ENCODE results near the gene INPP5A. TPM values are rescaled to one million over a fixed set of nuclear protein-coding genes. Genes with fewer than 3 reads are reported as not detected.

The INPP5A gene
- total and polyA plus RNA-seq, 2 donors (not counting 1 experiment from before 2014, with no cell fraction given), result 9.3 to 87.8 TPM

DNA sequence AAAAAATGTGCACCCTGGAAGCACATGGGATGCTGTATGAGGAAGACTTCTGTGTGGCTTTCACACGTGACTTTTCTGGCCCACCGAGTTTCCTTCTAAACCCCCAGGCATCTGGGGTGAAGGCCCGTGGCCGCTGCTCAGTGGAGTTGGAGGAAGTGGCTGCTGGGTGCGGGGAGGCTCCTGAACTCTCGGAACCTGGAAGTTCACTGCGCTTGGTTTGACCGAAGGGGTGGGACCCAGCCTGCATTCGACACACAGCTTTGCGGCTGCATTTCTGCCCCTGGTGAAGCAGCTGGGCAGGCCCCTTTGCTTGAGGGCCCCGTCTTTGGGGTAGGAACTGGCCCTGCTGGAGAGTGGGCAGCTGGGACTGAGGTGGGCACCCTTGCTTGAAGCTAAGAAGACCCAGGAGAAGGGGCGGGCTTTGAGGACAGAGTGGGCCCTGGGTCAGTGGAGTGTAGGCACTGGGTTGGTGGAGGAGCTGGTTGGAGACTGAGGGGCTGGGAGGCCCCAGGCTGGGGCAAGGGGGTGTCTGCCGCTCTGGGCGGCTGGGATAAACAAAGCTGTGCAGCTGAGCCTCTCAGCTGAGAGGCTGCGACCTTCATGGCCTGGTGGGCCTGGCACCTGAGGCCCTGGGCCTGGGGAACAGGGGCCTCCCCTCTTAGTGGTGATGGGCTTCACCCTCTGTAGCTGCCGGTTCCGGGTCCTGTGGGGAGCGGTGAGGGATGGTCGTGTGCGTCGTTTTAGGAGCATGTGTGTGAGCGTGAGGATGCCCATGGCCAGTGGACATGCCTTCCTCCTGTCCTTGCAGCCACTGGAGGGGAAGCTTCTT, 78.0 kb downstream of the INPP5A start:
- H3K27ac ChIP-seq (ENCODE audit: low read length in 2 of 2), result no peak overlapping the region
- H3K27ac Mint-ChIP-seq, result no peak overlapping the region
- intact Hi-C loops (cut with micrococcal nuclease), result no loop called here

More for the DNA sequence above, 78.0 kb downstream of the INPP5A start:
- H2AFZ ChIP-seq (ENCODE audit: insufficient read depth, low read depth, low read length, poor library complexity, severe bottlenecking), result no peak overlapping the region
- peaks cover 74% of the 10 kb centered on the region for H3K79me2 ChIP-seq (ENCODE audit: control insufficient read depth, insufficient read depth, low read length)
- 85% methylated on average over 22 of the region's 22 CpGs for WGBS (ENCODE audit: insufficient coverage)
- ATAC-seq (ENCODE audit: low read depth), result no peak
- H3K4me2 ChIP-seq (replicated peaks; ENCODE audit: low read depth, low read length, poor library complexity, severe bottlenecking), result no peak overlapping the region
- peaks cover 3 to 6% of the 10 kb centered on the region in 2 donors for H3K4me1 ChIP-seq (ENCODE audit: control insufficient read depth in 2 of 2, insufficient read depth in 2 of 2, low read length in 2 of 2)
- H3K9me3 ChIP-seq (ENCODE audit: control extremely low read depth in 1 of 3, control insufficient read depth in 2 of 3, insufficient read depth in 1 of 3, low read length in 2 of 3), result peaks cover 2 to 40% (median 17%) of the 10 kb centered on the region in 3 donors
- H3K36me3 ChIP-seq (replicated peaks in 1 of 2; ENCODE audit: control extremely low read depth in 1 of 2, control insufficient read depth in 1 of 2, extremely low read depth in 1 of 2, insufficient read depth in 2 of 2, low read length in 1 of 2), result peaks cover 0 to 8% of the 10 kb centered on the region in 2 experiments
- H4K20me1 ChIP-seq (ENCODE audit: control insufficient read depth, insufficient read depth, low read length, poor library complexity, severe bottlenecking), result peaks cover 81% of the 10 kb centered on the region
- no peak overlapping the region for H3K4me3 ChIP-seq (ENCODE audit: control extremely low read depth in 1 of 5, extremely low read depth in 1 of 5, insufficient read depth in 1 of 5, low read depth in 2 of 5, low read length in 4 of 5)
- no peaks in the 10 kb centered on the region for H3K9me3 Mint-ChIP-seq (ENCODE audit: insufficient read depth)
- no peaks in the 10 kb centered on the region for H3K27me3 Mint-ChIP-seq
- TF ChIP-seq, protein P1, sequence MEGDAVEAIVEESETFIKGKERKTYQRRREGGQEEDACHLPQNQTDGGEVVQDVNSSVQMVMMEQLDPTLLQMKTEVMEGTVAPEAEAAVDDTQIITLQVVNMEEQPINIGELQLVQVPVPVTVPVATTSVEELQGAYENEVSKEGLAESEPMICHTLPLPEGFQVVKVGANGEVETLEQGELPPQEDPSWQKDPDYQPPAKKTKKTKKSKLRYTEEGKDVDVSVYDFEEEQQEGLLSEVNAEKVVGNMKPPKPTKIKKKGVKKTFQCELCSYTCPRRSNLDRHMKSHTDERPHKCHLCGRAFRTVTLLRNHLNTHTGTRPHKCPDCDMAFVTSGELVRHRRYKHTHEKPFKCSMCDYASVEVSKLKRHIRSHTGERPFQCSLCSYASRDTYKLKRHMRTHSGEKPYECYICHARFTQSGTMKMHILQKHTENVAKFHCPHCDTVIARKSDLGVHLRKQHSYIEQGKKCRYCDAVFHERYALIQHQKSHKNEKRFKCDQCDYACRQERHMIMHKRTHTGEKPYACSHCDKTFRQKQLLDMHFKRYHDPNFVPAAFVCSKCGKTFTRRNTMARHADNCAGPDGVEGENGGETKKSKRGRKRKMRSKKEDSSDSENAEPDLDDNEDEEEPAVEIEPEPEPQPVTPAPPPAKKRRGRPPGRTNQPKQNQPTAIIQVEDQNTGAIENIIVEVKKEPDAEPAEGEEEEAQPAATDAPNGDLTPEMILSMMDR (IDR thresholded peaks at IDR 0.05), result no peak
- no peak for TF ChIP-seq EZH2 (IDR thresholded peaks at IDR 0.05; ENCODE audit: borderline replicate concordance, insufficient read depth, low read depth, low read length, poor library complexity, severe bottlenecking)
- H3K4me1 Mint-ChIP-seq, result peaks cover 29% of the 10 kb centered on the region
- POLR2A ChIA-PET, result interaction anchor here (1.4 kb wide), 1 partner anchor 44 kb away, joined by 4 read pairs; no protein-coding TSS in a partner anchor
- H3K27me3 ChIP-seq (replicated peaks in 1 of 4; ENCODE audit: control extremely low read depth in 1 of 4, control insufficient read depth in 3 of 4, insufficient read depth in 4 of 4, low read length in 3 of 4), result no peaks in the 10 kb centered on the region
- no peak overlapping the region for H3K4me3 Mint-ChIP-seq
- H3K9ac ChIP-seq (ENCODE audit: low read length), result no peak overlapping the region
- DNase-seq, result no peak
- CTCF ChIA-PET, result interaction anchor here (1.2 kb wide), 1 partner anchor 44 kb away, joined by 3 read pairs; no protein-coding TSS in a partner anchor
